ENCODE results near the gene UBE4B.

UBE4B gene

GRCh38 chr1:10087210-10087609, 54.5 kb downstream of the UBE4B start:
- no peak for DNase-seq (ENCODE audit: low spot score)
- in situ Hi-C loops (cut with MboI; ENCODE audit: low sequenced_read_pairs, unreplicated experiment), result no loop called here
- TF ChIP-seq CTCF (IDR thresholded peaks at IDR 0.05; ENCODE audit: borderline replicate concordance, control extremely low read depth, extremely low read depth, insufficient read depth, missing control alignments), result no peak

GRCh38 chr1:10101929-10102328, 69.2 kb downstream of the UBE4B start:
- DNase-seq (ENCODE audit: low spot score), result no peak
- in situ Hi-C loops (cut with MboI; ENCODE audit: low sequenced_read_pairs, unreplicated experiment), result no loop called here
- no peak for TF ChIP-seq CTCF (IDR thresholded peaks at IDR 0.05; ENCODE audit: borderline replicate concordance, control extremely low read depth, extremely low read depth, insufficient read depth, missing control alignments)

- no peak for TF ChIP-seq CTCF (IDR thresholded peaks at IDR 0.05; ENCODE audit: borderline replicate concordance, control extremely low read depth, extremely low read depth, insufficient read depth, missing control alignments)
- no peak for DNase-seq (ENCODE audit: low spot score)
- in situ Hi-C loops (cut with MboI; ENCODE audit: low sequenced_read_pairs, unreplicated experiment), result no loop called here
Measured at GRCh38 chr1:10103193-10103592, 70.4 kb downstream of the UBE4B start.

GRCh38 chr1:10104834-10105233, 72.1 kb downstream of the UBE4B start:
- in situ Hi-C loops (cut with MboI; ENCODE audit: low sequenced_read_pairs, unreplicated experiment), result no loop called here
- TF ChIP-seq CTCF (IDR thresholded peaks at IDR 0.05; ENCODE audit: borderline replicate concordance, control extremely low read depth, extremely low read depth, insufficient read depth, missing control alignments), result no peak
- no peak for DNase-seq (ENCODE audit: low spot score)

GRCh38 chr1:10105484-10105883, 72.7 kb downstream of the UBE4B start:
- in situ Hi-C loops (cut with MboI; ENCODE audit: low sequenced_read_pairs, unreplicated experiment), result no loop called here

GRCh38 chr1:10106241-10106640, 73.5 kb downstream of the UBE4B start:
- TF ChIP-seq CTCF (IDR thresholded peaks at IDR 0.05; ENCODE audit: borderline replicate concordance, control extremely low read depth, extremely low read depth, insufficient read depth, missing control alignments), result no peak
- no peak for DNase-seq (ENCODE audit: low spot score)
- in situ Hi-C loops (cut with MboI; ENCODE audit: low sequenced_read_pairs, unreplicated experiment), result no loop called here

More at GRCh38 chr1:10105484-10105883, 72.7 kb downstream of the UBE4B start:
- TF ChIP-seq CTCF (IDR thresholded peaks at IDR 0.05; ENCODE audit: borderline replicate concordance, control extremely low read depth, extremely low read depth, insufficient read depth, missing control alignments), result no peak
- DNase-seq (ENCODE audit: low spot score), result no peak
